ENCODE results near the gene HSD17B4. TPM values are rescaled to one million over a fixed set of nuclear protein-coding genes. Genes with fewer than 3 reads are reported as not detected.

HSD17B4 gene
- total RNA-seq, 1 donor from 2014 or later = 179 TPM

Other genes starting within 250 kb of the HSD17B4 start
- 8.6 and 10.8 TPM in 2 replicates for gene TNFAIP8, start 96.5 kb upstream of the HSD17B4 start, total RNA-seq
- not detected in 2 replicates for gene FAM170A, start 177.1 kb downstream of the HSD17B4 start, total RNA-seq